CD4-positive, CD25-positive, alpha-beta regulatory T cell (primary cell): ENCODE results near the gene SGMS2. TPM values are rescaled to one million over a fixed set of nuclear protein-coding genes. Genes with fewer than 3 reads are reported as not detected.

Experiments used
- ATAC-seq, 2 donors: fragments of 150-1000 bp; cut with Tn5 transposase; one replicate each; pipeline ENCODE4 v1.10.0; 2021; ENCODE audit warnings: low read depth in 2 of 2, moderate number of reproducible peaks in 2 of 2, moderate library complexity in 1 of 2
- DNase-seq, 3 donors: peaks; one replicate each; pipeline versions ENCODE4 v3.0.0 to v3.0.0-alpha.2; 2012 to 2022; ENCODE audit warnings: mixed read lengths in 1 of 3
- H3K27ac ChIP-seq: one replicate; pipeline ENCODE4 v1.7.0; 2013; ENCODE audit warnings: mild to moderate bottlenecking, low read length; ENCODE audit not compliant: insufficient read depth, poor library complexity, severe bottlenecking
- H3K27me3 ChIP-seq: one replicate; pipeline ENCODE4 v1.7.0; 2013; ENCODE audit warnings: low read length; ENCODE audit not compliant: control insufficient read depth, insufficient read depth
- H3K36me3 ChIP-seq: one replicate; pipeline ENCODE4 v1.7.0; 2013; ENCODE audit warnings: mild to moderate bottlenecking, low read length, moderate library complexity; ENCODE audit not compliant: control insufficient read depth, insufficient read depth
- H3K4me1 ChIP-seq: 2 replicates; pipeline ENCODE4 v1.7.0; 2013; ENCODE audit warnings: mild to moderate bottlenecking, low read length; ENCODE audit not compliant: insufficient read depth, control insufficient read depth, poor library complexity, severe bottlenecking
- H3K4me3 ChIP-seq: one replicate; pipeline ENCODE4 v1.7.0; 2013; ENCODE audit warnings: low read depth, mild to moderate bottlenecking, low read length, moderate library complexity
- H3K9me3 ChIP-seq, 2 experiments: 1 replicate in 1 of 2; 2 replicates in 1 of 2; pipeline ENCODE4 v1.7.0; 2013; ENCODE audit warnings: low read length in 2 of 2, mild to moderate bottlenecking in 1 of 2, moderate library complexity in 1 of 2; ENCODE audit not compliant: control insufficient read depth in 2 of 2
- H3K27ac Mint-ChIP-seq, 3 donors: one replicate each; pipeline ENCODE4 v1.8.0; 2020 to 2022; ENCODE audit warnings: mild to moderate bottlenecking in 3 of 3, mixed read lengths in 3 of 3, moderate library complexity in 2 of 3
- H3K27me3 Mint-ChIP-seq: one replicate; pipeline ENCODE4 v1.8.0; 2022; ENCODE audit warnings: mild to moderate bottlenecking, mixed read lengths
- H3K36me3 Mint-ChIP-seq: one replicate; pipeline ENCODE4 v1.8.0; 2020; ENCODE audit warnings: mixed read lengths
- H3K4me1 Mint-ChIP-seq, 4 donors: one replicate each; pipeline ENCODE4 v1.8.0; 2020 to 2022; ENCODE audit warnings: mixed read lengths in 4 of 4, mild to moderate bottlenecking in 1 of 4
- H3K4me3 Mint-ChIP-seq, 4 donors: one replicate each; pipeline ENCODE4 v1.8.0; 2020 to 2022; ENCODE audit warnings: mild to moderate bottlenecking in 4 of 4, mixed read lengths in 4 of 4, moderate library complexity in 3 of 4
- H3K9me3 Mint-ChIP-seq, 7 donors: one replicate each; pipeline ENCODE4 v1.8.0; 2020 to 2022; ENCODE audit warnings: mixed read lengths in 7 of 7, mild to moderate bottlenecking in 3 of 7, moderate library complexity in 2 of 7
- polyA plus RNA-seq, 4 donors: library from polyadenylated mRNA; unstranded; fragments of 300-500 nt; fragmentation: Illumina TruSeq; gene quantifications; one replicate each; pipeline ENCODE4 v1.2.3, GENCODE V29; 2021
- total RNA-seq: library from RNA; stranded (reverse); gene quantifications from one replicate; pipeline ENCODE4 v1.2.3, GENCODE V29; 2022

SGMS2 gene
- total RNA-seq (not detected), polyA plus RNA-seq (not detected)

DNA sequence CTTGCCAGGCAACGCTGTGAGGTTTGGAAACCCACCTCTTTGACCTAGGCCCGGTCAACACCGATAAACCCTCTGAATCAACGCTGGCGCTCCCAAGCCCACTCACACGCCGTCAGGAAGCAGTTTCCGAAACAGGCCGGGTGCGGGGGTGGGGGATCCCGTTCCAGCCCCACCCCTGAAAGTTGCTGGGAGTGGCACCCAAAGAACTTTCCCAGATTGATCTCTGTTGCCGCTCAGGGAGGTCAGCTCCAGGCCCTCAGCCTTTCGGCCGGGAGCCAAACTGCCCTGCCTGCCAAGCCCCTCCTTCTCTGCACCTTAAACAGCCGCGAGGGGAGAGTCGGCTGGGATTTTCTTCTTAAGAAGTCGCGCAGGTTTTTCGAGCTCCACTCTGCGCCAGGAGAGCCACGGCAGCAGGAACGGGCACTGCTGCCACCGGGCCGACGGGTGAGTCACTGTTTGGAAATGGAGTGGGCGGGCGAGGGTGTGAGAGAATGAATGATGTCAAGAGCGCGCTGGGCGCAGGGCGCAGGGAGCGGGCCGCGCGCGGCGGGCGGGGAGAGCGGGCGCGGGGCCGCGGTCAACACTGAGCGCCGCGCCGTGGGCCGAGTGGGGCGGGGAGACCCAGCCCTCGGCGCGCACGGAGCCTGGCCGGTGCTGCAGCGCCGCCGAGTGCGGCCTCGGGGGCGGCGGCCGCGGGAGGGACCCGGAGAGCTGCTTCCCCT is at the start of gene SGMS2:
Gene SGMS2 (plus strand): TSS at position 583 of the 722 bp plus-strand sequence. CDS start 70,622 bp downstream, outside the sequence.
- ATAC-seq (peak; percentile 14 to 57), DNase-seq (peak in 1 of 3 donors; percentile 24)
- Mint-ChIP-seq H3K27ac (no peak within 1 kb of the TSS), H3K36me3 (no peaks in the 10 kb centered on the region), H3K9me3 (peaks cover 0 to 2% (median 0%) of the 10 kb centered on the region in 7 donors), H3K27me3 (peaks cover 63% of the 10 kb centered on the region), H3K4me1 (peaks cover 2 to 12% (median 5%) of the 10 kb centered on the region in 4 donors), H3K4me3 (peak within 1 kb of the TSS; percentile 13 to 78 (median 68))
- Histone ChIP-seq H3K27me3 (peaks cover 19% of the 10 kb centered on the region), H3K36me3 (no peaks in the 10 kb centered on the region), H3K9me3 (no peaks in the 10 kb centered on the region), H3K27ac (no peak within 1 kb of the TSS), H3K4me3 (no peak within 1 kb of the TSS), H3K4me1 (peaks cover 8% of the 10 kb centered on the region)

GRCh38 chr4:107777890-107778289 is 46.8 kb upstream of the SGMS2 start:
- Mint-ChIP-seq H3K9me3 (peaks cover 0 to 23% (median 5%) of the 10 kb centered on the region in 7 donors), H3K27me3 (peaks cover 13% of the 10 kb centered on the region), H3K27ac (no peak overlapping the region), H3K4me1 (no peaks in the 10 kb centered on the region), H3K4me3 (no peak overlapping the region), H3K36me3 (no peaks in the 10 kb centered on the region)
- Histone ChIP-seq H3K4me3 (no peak overlapping the region), H3K4me1 (no peaks in the 10 kb centered on the region), H3K36me3 (no peaks in the 10 kb centered on the region), H3K9me3 (peaks cover 0 to 13% of the 10 kb centered on the region in 2 experiments), H3K27ac (no peak overlapping the region), H3K27me3 (no peaks in the 10 kb centered on the region)
- no peak for ATAC-seq
- no peak for DNase-seq

DNA sequence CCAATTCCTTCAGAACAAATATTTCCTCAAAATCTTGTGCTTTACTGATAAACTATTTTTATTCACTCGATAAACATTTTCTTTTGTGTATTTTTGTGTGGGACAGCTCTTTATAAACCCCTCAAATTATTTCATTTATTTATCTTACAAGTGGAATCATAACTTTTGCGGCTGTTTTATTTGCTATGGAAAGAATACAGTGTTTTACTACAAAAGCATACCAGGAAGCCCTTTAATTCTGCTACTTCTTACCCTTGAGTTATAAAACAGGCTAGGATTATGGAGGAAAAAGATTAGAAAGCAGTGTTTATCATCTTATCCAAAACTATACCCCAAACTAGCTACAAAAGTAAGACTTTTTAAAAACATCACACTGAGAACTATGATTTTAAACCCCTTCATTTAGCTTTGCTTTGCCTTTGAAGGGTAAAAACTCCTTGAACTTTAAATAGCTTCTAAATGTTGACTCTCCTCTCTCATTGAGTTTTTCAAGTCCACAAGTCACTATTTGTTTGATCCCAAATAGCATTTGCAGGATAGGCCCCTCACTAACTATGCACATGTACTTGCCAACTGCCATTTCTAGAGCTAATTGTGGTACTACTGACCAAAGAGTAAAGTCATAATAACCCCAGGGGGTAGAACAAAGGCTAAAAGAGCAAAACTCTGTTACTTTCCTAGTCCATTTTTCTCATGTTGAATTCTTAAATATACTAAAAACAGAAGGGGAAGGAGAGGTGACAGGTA is 45.8 kb upstream of the SGMS2 start:
- H3K4me3 Mint-ChIP-seq: no peak overlapping the region

GRCh38 chr4:107780665-107781064 is 44.1 kb upstream of the SGMS2 start:
- no peaks in the 10 kb centered on the region for H3K4me1 Mint-ChIP-seq
- Histone ChIP-seq H3K27me3 (no peaks in the 10 kb centered on the region), H3K27ac (no peak overlapping the region), H3K36me3 (no peaks in the 10 kb centered on the region), H3K4me3 (no peak overlapping the region), H3K9me3 (peaks cover 0 to 13% of the 10 kb centered on the region in 2 experiments), H3K4me1 (no peaks in the 10 kb centered on the region)
- H3K4me3 Mint-ChIP-seq: no peak overlapping the region
- ATAC-seq (no peak), DNase-seq (peak in 1 of 3 donors; percentile 23)
- H3K27ac Mint-ChIP-seq: no peak overlapping the region
- peaks cover 0 to 26% (median 7%) of the 10 kb centered on the region in 7 donors for H3K9me3 Mint-ChIP-seq
- H3K27me3 Mint-ChIP-seq: peaks cover 15% of the 10 kb centered on the region
- no peaks in the 10 kb centered on the region for H3K36me3 Mint-ChIP-seq

More for the DNA sequence above, 45.8 kb upstream of the SGMS2 start:
- Histone ChIP-seq H3K9me3 (peaks cover 0 to 13% of the 10 kb centered on the region in 2 experiments), H3K27me3 (no peaks in the 10 kb centered on the region), H3K4me1 (no peaks in the 10 kb centered on the region), H3K4me3 (no peak overlapping the region), H3K27ac (no peak overlapping the region), H3K36me3 (no peaks in the 10 kb centered on the region)
- no peak overlapping the region for H3K27ac Mint-ChIP-seq
- no peak for ATAC-seq
- peaks cover 15% of the 10 kb centered on the region for H3K27me3 Mint-ChIP-seq
- no peaks in the 10 kb centered on the region for H3K4me1 Mint-ChIP-seq
- H3K9me3 Mint-ChIP-seq: peaks cover 0 to 23% (median 5%) of the 10 kb centered on the region in 7 donors
- DNase-seq: no peak
- no peaks in the 10 kb centered on the region for H3K36me3 Mint-ChIP-seq

DNA sequence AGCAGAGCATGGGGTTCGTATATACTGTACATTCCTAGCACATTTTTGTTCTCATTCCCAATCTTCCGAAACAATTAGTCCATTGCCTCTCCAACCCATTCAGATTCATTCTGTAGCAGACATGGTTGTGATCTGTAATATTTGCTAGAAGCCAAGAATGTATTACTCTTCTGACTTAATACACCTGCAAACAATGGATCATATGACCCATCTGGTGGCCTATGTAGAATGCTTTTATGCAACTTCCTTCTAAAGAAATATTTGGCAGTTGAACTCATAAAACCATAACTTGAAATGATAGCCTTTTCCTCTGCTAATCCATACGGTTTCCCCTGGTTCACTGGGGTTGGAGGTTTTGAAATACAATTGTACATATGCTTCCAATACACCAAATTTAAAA is 32.8 kb upstream of the SGMS2 start:
- no peaks in the 10 kb centered on the region for H3K9me3 ChIP-seq
- Mint-ChIP-seq H3K4me3 (no peak overlapping the region), H3K27ac (no peak overlapping the region), H3K27me3 (peaks cover 15% of the 10 kb centered on the region), H3K36me3 (no peaks in the 10 kb centered on the region), H3K9me3 (peaks cover 0 to 6% (median under 1%) of the 10 kb centered on the region in 7 donors), H3K4me1 (no peaks in the 10 kb centered on the region)
- no peaks in the 10 kb centered on the region for H3K36me3 ChIP-seq
- DNase-seq (no peak), ATAC-seq (no peak)
- no peak overlapping the region for H3K27ac ChIP-seq
- H3K27me3 ChIP-seq: peaks cover 2% of the 10 kb centered on the region
- no peak overlapping the region for H3K4me3 ChIP-seq
- no peaks in the 10 kb centered on the region for H3K4me1 ChIP-seq

GRCh38 chr4:107792711-107793110 is 32.0 kb upstream of the SGMS2 start:
- no peak for DNase-seq
- Mint-ChIP-seq H3K4me1 (no peaks in the 10 kb centered on the region), H3K9me3 (no peaks in the 10 kb centered on the region), H3K27me3 (peaks cover 8% of the 10 kb centered on the region), H3K4me3 (no peak overlapping the region), H3K27ac (no peak overlapping the region), H3K36me3 (no peaks in the 10 kb centered on the region)
- Histone ChIP-seq H3K9me3 (no peaks in the 10 kb centered on the region), H3K27ac (no peak overlapping the region), H3K27me3 (peaks cover 2% of the 10 kb centered on the region), H3K4me3 (no peak overlapping the region), H3K4me1 (no peaks in the 10 kb centered on the region), H3K36me3 (no peaks in the 10 kb centered on the region)
- no peak for ATAC-seq

GRCh38 chr4:107793996-107794395 is 30.7 kb upstream of the SGMS2 start:
- Mint-ChIP-seq H3K27me3 (peaks cover 8% of the 10 kb centered on the region), H3K36me3 (no peaks in the 10 kb centered on the region), H3K27ac (no peak overlapping the region), H3K4me3 (no peak overlapping the region), H3K4me1 (no peaks in the 10 kb centered on the region), H3K9me3 (no peaks in the 10 kb centered on the region)
- ATAC-seq (no peak), DNase-seq (no peak)
- H3K9me3 ChIP-seq: no peaks in the 10 kb centered on the region
- no peak overlapping the region for H3K27ac ChIP-seq
- no peaks in the 10 kb centered on the region for H3K4me1 ChIP-seq
- H3K27me3 ChIP-seq: peaks cover 2% of the 10 kb centered on the region
- no peaks in the 10 kb centered on the region for H3K36me3 ChIP-seq
- H3K4me3 ChIP-seq: no peak overlapping the region
